ENCODE data around the gene SLK. TPM values are rescaled to one million over a fixed set of nuclear protein-coding genes. Genes with fewer than 3 reads are reported as not detected.

The SLK gene
- total RNA-seq, 1 donor: 48.8 TPM

GRCh38 chr10:103995134-103995533 lies 28.2 kb downstream of the SLK start:
- TF ChIP-seq CTCF (IDR thresholded peaks at IDR 0.05; ENCODE audit: insufficient read depth, low read depth, low read length): no peak
- no peak overlapping the region for H3K4me3 ChIP-seq (ENCODE audit: low read depth, low read length)
- DNase-seq (ENCODE audit: low read depth): no peak

- no peak for DNase-seq (ENCODE audit: low read depth)
- TF ChIP-seq CTCF (IDR thresholded peaks at IDR 0.05; ENCODE audit: insufficient read depth, low read depth, low read length): no peak
- H3K4me3 ChIP-seq (ENCODE audit: low read depth, low read length): no peak overlapping the region
Measured at GRCh38 chr10:103998805-103999204, 31.9 kb downstream of the SLK start.

- no peak overlapping the region for H3K4me3 ChIP-seq (ENCODE audit: low read depth, low read length)
- DNase-seq (ENCODE audit: low read depth): no peak
- no peak for TF ChIP-seq CTCF (IDR thresholded peaks at IDR 0.05; ENCODE audit: insufficient read depth, low read depth, low read length)
Measured at GRCh38 chr10:104002911-104003310, 36.0 kb downstream of the SLK start.

- TF ChIP-seq CTCF (IDR thresholded peaks at IDR 0.05; ENCODE audit: insufficient read depth, low read depth, low read length): no peak
- no peak for DNase-seq (ENCODE audit: low read depth)
Measured at GRCh38 chr10:104005172-104005863, 38.4 kb downstream of the SLK start.

GRCh38 chr10:104011904-104012303 lies 45.0 kb downstream of the SLK start:
- no peak for TF ChIP-seq CTCF (IDR thresholded peaks at IDR 0.05; ENCODE audit: insufficient read depth, low read depth, low read length)
- no peak overlapping the region for H3K4me3 ChIP-seq (ENCODE audit: low read depth, low read length)
- no peak for DNase-seq (ENCODE audit: low read depth)

More at GRCh38 chr10:104005172-104005863, 38.4 kb downstream of the SLK start:
- no peak overlapping the region for H3K4me3 ChIP-seq (ENCODE audit: low read depth, low read length)

GRCh38 chr10:104013489-104013888 lies 46.5 kb downstream of the SLK start:
- no peak overlapping the region for H3K4me3 ChIP-seq (ENCODE audit: low read depth, low read length)
- no peak for DNase-seq (ENCODE audit: low read depth)
- TF ChIP-seq CTCF (IDR thresholded peaks at IDR 0.05; ENCODE audit: insufficient read depth, low read depth, low read length): no peak

- no peak for DNase-seq (ENCODE audit: low read depth)
- H3K4me3 ChIP-seq (ENCODE audit: low read depth, low read length): no peak overlapping the region
- no peak for TF ChIP-seq CTCF (IDR thresholded peaks at IDR 0.05; ENCODE audit: insufficient read depth, low read depth, low read length)
Measured at GRCh38 chr10:104014176-104014575, 47.2 kb downstream of the SLK start.

All from fibroblast of villous mesenchyme (primary cell).